HepG2 (cell line): ENCODE results near the gene SEC63. TPM values are rescaled to one million over a fixed set of nuclear protein-coding genes. Genes with fewer than 3 reads are reported as not detected.

Experiments
- ATAC-seq: fragments of 200-7000 bp; cut with Tn5 transposase; 3 replicates; pipeline ENCODE4 v1.9.1; 2020; ENCODE audit warnings: mild to moderate bottlenecking, moderate library complexity
- BruUV-seq: library from RNA; stranded (reverse); fragments of 400-500 nt; replicated peaks from 2 replicates; lab custom pipeline; 2021; lab: Mats Ljungman, UMichigan
- CTCF ChIA-PET: fragments of 300-600 bp; formaldehyde crosslinking; extraction: SDS; loops from one replicate; lab custom pipeline; 2021; ENCODE audit warnings: low total read pairs, inconsistent platforms, low intra/inter-chr PET ratio; lab: Yijun Ruan, JAX
- POLR2A ChIA-PET: fragments of 350-600 bp; sonication (Branson Sonifier 250); formaldehyde crosslinking; loops from one replicate; lab custom pipeline; 2020; ENCODE audit warnings: antibody characterized with exemption, inconsistent platforms; lab: Yijun Ruan, JAX
- DNase-seq: peaks from one replicate; pipeline ENCODE4 v3.0.0-alpha.2; 2015; ENCODE audit warnings: low spot score
- FAIRE-seq: peaks from 3 replicates; lab custom pipeline; 2011; peaks lifted over from hg19 to GRCh38; lab: Jason Lieb, UNC
- H2AFZ ChIP-seq: one replicate; pipeline ENCODE4 v1.6.1; 2011; ENCODE audit warnings: low read length, inconsistent platforms
- H3K27ac ChIP-seq: fragments of 300-600 bp; 3 replicates; pipeline ENCODE4 v1.8.0; 2011; ENCODE audit warnings: mixed run types, mild to moderate bottlenecking, mixed read lengths, low read length, inconsistent platforms; ENCODE audit not compliant: insufficient read depth; ENCODE audit errors: extremely low read length
- H3K27me3 ChIP-seq, 2 experiments: fragments of 200-600 bp in 1 of 2; 2 replicates in 1 of 2; 3 replicates in 1 of 2; pipeline versions ENCODE4 v1.6.0 to v1.8.0; 2011; ENCODE audit warnings: low read length in 2 of 2, mild to moderate bottlenecking in 2 of 2, moderate library complexity in 2 of 2, inconsistent platforms in 1 of 2; ENCODE audit not compliant: insufficient read depth in 2 of 2, control insufficient read depth in 1 of 2
- H3K36me3 ChIP-seq, 2 experiments: fragments of 200-600 bp in 1 of 2; replicated peaks in 1 of 2; 2 replicates in 1 of 2; 3 replicates in 1 of 2; pipeline versions ENCODE4 v1.5.1 to v1.8.0; 2011; ENCODE audit warnings: low read length in 2 of 2, inconsistent platforms in 1 of 2; ENCODE audit not compliant: insufficient read depth in 2 of 2, control insufficient read depth in 1 of 2
- H3K4me1 ChIP-seq: 2 replicates; pipeline ENCODE4 v1.5.1; 2012; ENCODE audit warnings: low read length, inconsistent platforms; ENCODE audit not compliant: insufficient read depth
- H3K4me2 ChIP-seq: 2 replicates; pipeline ENCODE4 v1.6.0; 2011; ENCODE audit warnings: low read depth, low read length, inconsistent platforms
- H3K4me3 ChIP-seq, 3 experiments: fragments of 200-600 bp in 1 of 3; sonication (generic), shearing (Covaris generic) in 1 of 3; replicated peaks in 1 of 3; 2 replicates each; pipeline ENCODE4 v1.5.1; 2011 to 2016; ENCODE audit warnings: low read length in 3 of 3, inconsistent platforms in 2 of 3, low read depth in 2 of 3, mild to moderate bottlenecking in 2 of 3, control low read depth in 1 of 3, mixed read lengths in 1 of 3; ENCODE audit not compliant: insufficient read depth in 1 of 3
- H3K79me2 ChIP-seq: one replicate; pipeline ENCODE4 v1.6.1; 2011; ENCODE audit warnings: low read length, inconsistent platforms; ENCODE audit not compliant: insufficient read depth
- H3K9ac ChIP-seq: 2 replicates; pipeline ENCODE4 v1.6.0; 2011; ENCODE audit warnings: mild to moderate bottlenecking, low read depth, low read length, inconsistent platforms; ENCODE audit not compliant: insufficient read depth
- H3K9me3 ChIP-seq: 2 replicates; pipeline ENCODE4 v1.5.1; 2012; ENCODE audit warnings: mild to moderate bottlenecking, low read length
- H4K20me1 ChIP-seq: 2 replicates; pipeline ENCODE4 v1.6.0; 2011; ENCODE audit warnings: inconsistent platforms, mild to moderate bottlenecking, low read length, moderate library complexity; ENCODE audit not compliant: insufficient read depth
- AHR ChIP-seq: IDR thresholded peaks from 2 replicates; pipeline ENCODE4 v1.6.1; 2018; ENCODE audit warnings: missing genetic modification reagents, missing compliant biosample characterization
- CREM ChIP-seq, 2 experiments: sonication (generic) in 1 of 2; formaldehyde crosslinking in 1 of 2; IDR thresholded peaks; 2 replicates each; pipeline versions ENCODE4 v1.4.0 to v1.6.1; 2016 to 2020; ENCODE audit warnings: antibody characterized with exemption in 1 of 2, mild to moderate bottlenecking in 1 of 2, missing genetic modification reagents in 1 of 2
- GPN1 ChIP-seq: sonication (generic); formaldehyde crosslinking; IDR thresholded peaks from 2 replicates; pipeline ENCODE4 v1.5.1; 2020; ENCODE audit warnings: missing genetic modification reagents, borderline replicate concordance
- ZNF274 ChIP-seq: sonication (generic); formaldehyde crosslinking; IDR thresholded peaks from 2 replicates; pipeline ENCODE4 v1.5.1; 2020; ENCODE audit warnings: mild to moderate bottlenecking, missing genetic modification reagents
- WGBS: methylation state at CpG from one replicate; pipeline ENCODE4 v1.1.6; 2017; ENCODE audit warnings: low lambda C conversion rate; 5-methylcytosine and 5-hydroxymethylcytosine counted together
- in situ Hi-C: cut with HindIII; loops from 2 replicates; pipeline ENCODE4 v1.10.0; 2017; ENCODE audit warnings: low pct_unique_long_range_greater_than_20kb; ENCODE audit not compliant: extremely low pct_ligation_motif_present
- intact Hi-C: fragments of 100-400 bp; cut with micrococcal nuclease; formaldehyde crosslinking; loops from one replicate; pipeline ENCODE4 v1.10.0; 2022; ENCODE audit not compliant: unreplicated experiment
- polyA plus RNA-seq, 8 experiments: library from polyadenylated mRNA; depleted of rRNA in 3 of 8; stranded (reverse) in 7 of 8; unstranded in 1 of 8; fragments of >200 nt; fragmentation: Illumina TruSeq in 4 of 8; extraction: Trizol in 4 of 8; gene quantifications; 2 replicates each; pipeline versions ENCODE4 v1.2.1 to v1.2.3, GENCODE V29; 2011 to 2016; ENCODE audit warnings: low read depth in 4 of 8, missing spikeins in 1 of 8, mixed read lengths in 1 of 8; ENCODE audit not compliant: insufficient read depth in 1 of 8
- total RNA-seq, 5 experiments: library from RNA; depleted of rRNA; stranded (reverse); fragments of >200 nt; fragmentation: Illumina TruSeq; extraction: Trizol; gene quantifications; 2 replicates each; pipeline ENCODE4 v1.2.3, GENCODE V29; 2016; ENCODE audit warnings: low read depth in 1 of 5
- TF ChIP-seq, protein P1 (sequence below): sonication (generic); formaldehyde crosslinking; IDR thresholded peaks from 2 replicates; pipeline ENCODE4 v1.9.0; 2021; ENCODE audit warnings: missing genetic modification reagents, borderline replicate concordance
- TF ChIP-seq, protein P2 (sequence below): sonication (generic); formaldehyde crosslinking; IDR thresholded peaks from 2 replicates; pipeline ENCODE4 v1.8.0; 2022; ENCODE audit warnings: mild to moderate bottlenecking, missing genetic modification reagents; ENCODE audit not compliant: insufficient replicate concordance
- TF ChIP-seq, protein P3 (sequence below): fragments of 450-650 bp; IDR thresholded peaks from 2 replicates; pipeline ENCODE4 v1.6.1; 2017

The SEC63 gene
- total and polyA plus RNA-seq, 2 of the 13 experiments (the other 11 are each of a cell fraction or from before 2014, with no cell fraction given), result 20.2 to 45.9 TPM

DNA sequence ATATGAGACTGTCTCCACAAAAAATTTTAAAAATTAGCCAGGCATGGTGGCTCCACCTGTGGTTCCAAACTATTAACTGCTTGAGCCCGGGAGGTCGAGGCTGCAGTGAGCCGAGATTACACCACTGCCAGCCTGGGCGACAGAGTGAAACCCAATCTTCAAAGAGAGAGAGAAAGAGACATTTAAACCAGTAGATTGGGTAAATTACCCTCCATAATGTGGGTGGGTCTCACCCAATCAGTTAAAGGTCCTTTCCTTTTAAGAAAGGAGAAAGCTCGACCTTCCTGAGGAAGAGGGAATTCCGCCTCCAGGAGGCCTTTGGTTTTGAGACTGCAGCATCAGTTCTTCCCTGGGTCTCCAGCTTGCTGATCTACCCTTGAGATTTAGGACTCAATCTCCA, 108.7 kb downstream of the SEC63 start:
- WGBS, result 59% methylated on average over 6 of the region's 6 CpGs
- FAIRE-seq (no peak), ATAC-seq (no peak), DNase-seq (no peak)
- no peaks in the 10 kb centered on the region for H3K9me3 ChIP-seq
- BruUV-seq, result no TSS peak
- TF ChIP-seq CREM (IDR thresholded peaks at IDR 0.05), result no peak
- no peak for TF ChIP-seq CREM (CRISPR knock-in tag; IDR thresholded peaks at IDR 0.05)
- TF ChIP-seq, protein P1, sequence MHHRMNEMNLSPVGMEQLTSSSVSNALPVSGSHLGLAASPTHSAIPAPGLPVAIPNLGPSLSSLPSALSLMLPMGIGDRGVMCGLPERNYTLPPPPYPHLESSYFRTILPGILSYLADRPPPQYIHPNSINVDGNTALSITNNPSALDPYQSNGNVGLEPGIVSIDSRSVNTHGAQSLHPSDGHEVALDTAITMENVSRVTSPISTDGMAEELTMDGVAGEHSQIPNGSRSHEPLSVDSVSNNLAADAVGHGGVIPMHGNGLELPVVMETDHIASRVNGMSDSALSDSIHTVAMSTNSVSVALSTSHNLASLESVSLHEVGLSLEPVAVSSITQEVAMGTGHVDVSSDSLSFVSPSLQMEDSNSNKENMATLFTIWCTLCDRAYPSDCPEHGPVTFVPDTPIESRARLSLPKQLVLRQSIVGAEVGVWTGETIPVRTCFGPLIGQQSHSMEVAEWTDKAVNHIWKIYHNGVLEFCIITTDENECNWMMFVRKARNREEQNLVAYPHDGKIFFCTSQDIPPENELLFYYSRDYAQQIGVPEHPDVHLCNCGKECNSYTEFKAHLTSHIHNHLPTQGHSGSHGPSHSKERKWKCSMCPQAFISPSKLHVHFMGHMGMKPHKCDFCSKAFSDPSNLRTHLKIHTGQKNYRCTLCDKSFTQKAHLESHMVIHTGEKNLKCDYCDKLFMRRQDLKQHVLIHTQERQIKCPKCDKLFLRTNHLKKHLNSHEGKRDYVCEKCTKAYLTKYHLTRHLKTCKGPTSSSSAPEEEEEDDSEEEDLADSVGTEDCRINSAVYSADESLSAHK, result no peak
- TF ChIP-seq, protein P2, sequence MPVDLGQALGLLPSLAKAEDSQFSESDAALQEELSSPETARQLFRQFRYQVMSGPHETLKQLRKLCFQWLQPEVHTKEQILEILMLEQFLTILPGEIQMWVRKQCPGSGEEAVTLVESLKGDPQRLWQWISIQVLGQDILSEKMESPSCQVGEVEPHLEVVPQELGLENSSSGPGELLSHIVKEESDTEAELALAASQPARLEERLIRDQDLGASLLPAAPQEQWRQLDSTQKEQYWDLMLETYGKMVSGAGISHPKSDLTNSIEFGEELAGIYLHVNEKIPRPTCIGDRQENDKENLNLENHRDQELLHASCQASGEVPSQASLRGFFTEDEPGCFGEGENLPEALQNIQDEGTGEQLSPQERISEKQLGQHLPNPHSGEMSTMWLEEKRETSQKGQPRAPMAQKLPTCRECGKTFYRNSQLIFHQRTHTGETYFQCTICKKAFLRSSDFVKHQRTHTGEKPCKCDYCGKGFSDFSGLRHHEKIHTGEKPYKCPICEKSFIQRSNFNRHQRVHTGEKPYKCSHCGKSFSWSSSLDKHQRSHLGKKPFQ (CRISPR knock-in tag), result no peak
- TF ChIP-seq, protein P3, sequence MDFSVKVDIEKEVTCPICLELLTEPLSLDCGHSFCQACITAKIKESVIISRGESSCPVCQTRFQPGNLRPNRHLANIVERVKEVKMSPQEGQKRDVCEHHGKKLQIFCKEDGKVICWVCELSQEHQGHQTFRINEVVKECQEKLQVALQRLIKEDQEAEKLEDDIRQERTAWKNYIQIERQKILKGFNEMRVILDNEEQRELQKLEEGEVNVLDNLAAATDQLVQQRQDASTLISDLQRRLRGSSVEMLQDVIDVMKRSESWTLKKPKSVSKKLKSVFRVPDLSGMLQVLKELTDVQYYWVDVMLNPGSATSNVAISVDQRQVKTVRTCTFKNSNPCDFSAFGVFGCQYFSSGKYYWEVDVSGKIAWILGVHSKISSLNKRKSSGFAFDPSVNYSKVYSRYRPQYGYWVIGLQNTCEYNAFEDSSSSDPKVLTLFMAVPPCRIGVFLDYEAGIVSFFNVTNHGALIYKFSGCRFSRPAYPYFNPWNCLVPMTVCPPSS, result no peak
- no peak for TF ChIP-seq GPN1 (CRISPR knock-in tag)
- no peak for TF ChIP-seq AHR
- TF ChIP-seq ZNF274, result no peak
- H3K27me3 ChIP-seq, result peaks cover 0 to 14% of the 10 kb centered on the region in 2 experiments; a peak in 3 of 5 replicates
- H2AFZ ChIP-seq, result no peak overlapping the region
- H3K36me3 ChIP-seq, result no peaks in the 10 kb centered on the region
- POLR2A ChIA-PET, result no interaction called here
- no peak overlapping the region for H3K4me2 ChIP-seq
- intact Hi-C loops, result loop anchor here (10.0 kb wide), 1 partner anchor 115 kb away; no protein-coding TSS in a partner anchor
- no peak overlapping the region for H3K4me3 ChIP-seq
- in situ Hi-C loops, result loop anchor here (5.0 kb wide), 2 partner anchors 47 to 177 kb away; no protein-coding TSS in a partner anchor
- H3K27ac ChIP-seq, result no peak overlapping the region
- no peaks in the 10 kb centered on the region for H3K79me2 ChIP-seq
- peaks cover 6% of the 10 kb centered on the region for H3K4me1 ChIP-seq
- H3K9ac ChIP-seq, result no peak overlapping the region
- no peaks in the 10 kb centered on the region for H4K20me1 ChIP-seq
- CTCF ChIA-PET, result interaction anchor here (1.5 to 2.6 kb wide), 2 partner anchors 145 to 174 kb away, joined by 4 to 20 read pairs; no protein-coding TSS in a partner anchor
